Mesenchymal stem cell (in vitro differentiated cells and primary cell): Measurements from ENCODE around the gene RFK.

Source experiments
- DNase-seq: peaks from one replicate; pipeline ENCODE4 v3.0.0-alpha.2; 2013
- H2AFZ ChIP-seq: one replicate; pipeline ENCODE4 v1.6.1; 2013; ENCODE audit warnings: low read depth, mild to moderate bottlenecking, control low read depth, inconsistent platforms, low read length, moderate library complexity
- H2AK5ac ChIP-seq: 2 replicates; pipeline ENCODE4 v1.6.1; 2013; ENCODE audit warnings: low read length, moderate library complexity, mild to moderate bottlenecking, inconsistent platforms; ENCODE audit not compliant: severe bottlenecking
- H2BK120ac ChIP-seq: one replicate; pipeline ENCODE4 v1.6.1; 2013; ENCODE audit warnings: low read depth, mild to moderate bottlenecking, inconsistent platforms, low read length, moderate library complexity
- H2BK12ac ChIP-seq, 2 experiments: one replicate each; pipeline ENCODE4 v1.6.1; 2013; ENCODE audit warnings: inconsistent platforms in 2 of 2, low read length in 2 of 2, mild to moderate bottlenecking in 2 of 2, moderate library complexity in 2 of 2, control low read depth in 1 of 2
- H2BK15ac ChIP-seq: one replicate; pipeline ENCODE4 v1.6.1; 2013; ENCODE audit warnings: mild to moderate bottlenecking, low read depth, inconsistent platforms; ENCODE audit not compliant: poor library complexity, severe bottlenecking
- H2BK5ac ChIP-seq: 2 replicates; pipeline ENCODE4 v1.6.1; 2013; ENCODE audit warnings: low read depth, mild to moderate bottlenecking, low read length, control low read depth, inconsistent platforms; ENCODE audit not compliant: poor library complexity, severe bottlenecking
- H3K14ac ChIP-seq, 2 experiments: one replicate each; pipeline ENCODE4 v1.6.1; 2013; ENCODE audit warnings: inconsistent platforms in 2 of 2, low read length in 2 of 2, control low read depth in 1 of 2, mild to moderate bottlenecking in 1 of 2, moderate library complexity in 1 of 2
- H3K18ac ChIP-seq, 2 experiments: one replicate each; pipeline ENCODE4 v1.6.1; 2013; ENCODE audit warnings: inconsistent platforms in 2 of 2, low read length in 2 of 2, control low read depth in 1 of 2, low read depth in 1 of 2, mild to moderate bottlenecking in 1 of 2
- H3K23ac ChIP-seq, 2 experiments: one replicate each; pipeline ENCODE4 v1.6.1; 2013; ENCODE audit warnings: inconsistent platforms in 2 of 2, low read length in 2 of 2, mild to moderate bottlenecking in 2 of 2, moderate library complexity in 2 of 2, control low read depth in 1 of 2
- H3K27ac ChIP-seq: 2 replicates; pipeline ENCODE4 v1.5.1; 2013; ENCODE audit warnings: mild to moderate bottlenecking, moderate library complexity, low read length, control low read depth, inconsistent platforms; ENCODE audit not compliant: poor library complexity, severe bottlenecking
- H3K27me3 ChIP-seq, 2 experiments: 2 replicates each; pipeline versions ENCODE4 v1.6.1 to v1.7.0; 2013; ENCODE audit warnings: low read length in 2 of 2, mild to moderate bottlenecking in 2 of 2, moderate library complexity in 2 of 2, control low read depth in 1 of 2, inconsistent platforms in 1 of 2; ENCODE audit not compliant: control insufficient read depth in 1 of 2, insufficient read depth in 1 of 2
- H3K36me3 ChIP-seq, 2 experiments: 2 replicates each; pipeline versions ENCODE4 v1.6.1 to v1.7.0; 2013; ENCODE audit warnings: low read length in 2 of 2, control low read depth in 1 of 2, inconsistent platforms in 1 of 2, low read depth in 1 of 2, mild to moderate bottlenecking in 1 of 2; ENCODE audit not compliant: insufficient read depth in 2 of 2, control insufficient read depth in 1 of 2
- H3K4ac ChIP-seq, 2 experiments: one replicate each; pipeline ENCODE4 v1.6.1; 2013; ENCODE audit warnings: inconsistent platforms in 2 of 2, low read length in 2 of 2, mild to moderate bottlenecking in 2 of 2, moderate library complexity in 2 of 2, control low read depth in 1 of 2, low read depth in 1 of 2
- H3K4me1 ChIP-seq: 2 replicates; pipeline ENCODE4 v1.6.1; 2013; ENCODE audit warnings: low read depth, low read length, control low read depth; ENCODE audit not compliant: control insufficient read depth, insufficient read depth
- H3K4me2 ChIP-seq: 2 replicates; pipeline ENCODE4 v1.6.1; 2013; ENCODE audit warnings: low read length, mild to moderate bottlenecking, inconsistent platforms; ENCODE audit not compliant: poor library complexity, severe bottlenecking
- H3K4me3 ChIP-seq, 2 experiments: 2 replicates each; pipeline versions ENCODE4 v1.5.1 to v1.7.0; 2013; ENCODE audit warnings: low read length in 2 of 2, mild to moderate bottlenecking in 2 of 2, control low read depth in 1 of 2, low read depth in 1 of 2; ENCODE audit not compliant: insufficient read depth in 1 of 2
- H3K79me1 ChIP-seq: replicated peaks from 2 replicates; pipeline ENCODE4 v1.6.1; 2013; ENCODE audit warnings: mild to moderate bottlenecking, control low read depth, low read length, inconsistent platforms; ENCODE audit not compliant: poor library complexity, severe bottlenecking
- H3K9ac ChIP-seq: 2 replicates; pipeline ENCODE4 v1.7.0; 2013; ENCODE audit warnings: mild to moderate bottlenecking, low read length, moderate library complexity
- H3K9me3 ChIP-seq: 2 replicates; pipeline ENCODE4 v1.7.0; 2013; ENCODE audit warnings: mild to moderate bottlenecking, low read length; ENCODE audit not compliant: control insufficient read depth
- H4K8ac ChIP-seq: one replicate; pipeline ENCODE4 v1.6.1; 2013; ENCODE audit warnings: inconsistent platforms, mild to moderate bottlenecking, low read length, moderate library complexity
- H4K91ac ChIP-seq: one replicate; pipeline ENCODE4 v1.6.1; 2013; ENCODE audit warnings: mild to moderate bottlenecking, low read length, inconsistent platforms
- WGBS: methylation state at CpG from one replicate; pipeline ENCODE4 v1.1.7; 2013; ENCODE audit warnings: mixed read lengths; 5-methylcytosine and 5-hydroxymethylcytosine counted together

Gene RFK

DNA sequence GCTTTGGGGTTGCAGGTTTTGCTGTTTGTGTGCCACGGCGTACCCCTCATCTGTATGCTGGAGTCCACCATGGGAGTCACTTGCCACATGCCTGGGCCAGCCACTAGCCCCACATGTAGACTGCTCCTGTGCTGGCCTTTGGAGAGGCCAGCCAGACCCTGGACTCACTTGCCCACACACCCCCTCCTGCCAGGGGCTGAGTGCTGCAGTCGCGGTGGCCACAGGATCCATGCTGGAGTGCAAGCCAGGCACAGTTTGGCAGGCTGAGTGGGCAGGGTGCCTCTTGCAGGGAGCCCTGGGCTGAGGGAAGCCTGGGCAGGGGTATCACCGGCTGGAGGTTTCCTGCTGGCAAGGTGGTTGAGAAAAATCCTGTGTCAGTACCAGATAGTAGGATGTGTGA, 39.2 kb upstream of the RFK start:
- H2AK5ac ChIP-seq, result peak overlapping the region; percentile 42
- no peak for DNase-seq
- no peak overlapping the region for H3K4ac ChIP-seq
- no peak overlapping the region for H2BK120ac ChIP-seq
- H2AFZ ChIP-seq, result no peak overlapping the region
- no peak overlapping the region for H2BK15ac ChIP-seq
- no peak overlapping the region for H3K18ac ChIP-seq
- H3K9ac ChIP-seq, result no peak overlapping the region
- no peaks in the 10 kb centered on the region for H3K36me3 ChIP-seq
- no peaks in the 10 kb centered on the region for H3K9me3 ChIP-seq
- peak overlapping the region in 1 of 2 experiments; percentile 49 for H3K14ac ChIP-seq
- no peak overlapping the region for H4K8ac ChIP-seq
- H4K91ac ChIP-seq, result no peak overlapping the region
- H3K4me3 ChIP-seq, result no peak overlapping the region
- WGBS, result 93% methylated on average over 5 of the region's 5 CpGs
- peaks cover 12% of the 10 kb centered on the region for H3K4me1 ChIP-seq
- H3K4me2 ChIP-seq, result peak overlapping the region; percentile 13
- no peak overlapping the region for H3K23ac ChIP-seq
- no peak overlapping the region for H2BK12ac ChIP-seq
- no peaks in the 10 kb centered on the region for H3K79me1 ChIP-seq
- no peaks in the 10 kb centered on the region for H3K27me3 ChIP-seq
- peak overlapping the region; percentile 68 for H3K27ac ChIP-seq
- H2BK5ac ChIP-seq, result peak overlapping the region; percentile 58

DNA sequence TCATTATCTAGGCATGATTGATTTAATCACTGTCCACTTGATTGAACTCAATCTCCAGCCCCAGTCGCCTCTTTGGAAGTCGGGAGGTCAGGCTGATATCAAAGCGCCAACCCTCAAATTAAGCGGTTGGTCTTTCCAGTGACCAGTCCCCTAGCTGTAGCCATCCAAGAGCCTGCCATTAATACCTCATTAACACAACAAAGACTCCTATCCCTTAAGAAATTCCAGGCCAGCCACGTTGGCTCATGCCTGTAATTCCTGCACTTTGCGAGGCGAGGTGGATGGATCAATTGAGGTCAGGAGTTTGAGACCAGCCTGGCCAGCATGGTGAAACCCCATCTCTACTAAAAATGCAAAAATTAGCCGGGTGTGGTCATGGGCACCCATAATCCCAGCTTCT, 37.4 kb upstream of the RFK start:
- Histone ChIP-seq H3K4me2 (no peak overlapping the region), H3K14ac (no peak overlapping the region), H2BK120ac (no peak overlapping the region), H2BK15ac (no peak overlapping the region), H4K91ac (no peak overlapping the region), H3K9me3 (no peaks in the 10 kb centered on the region), H3K27me3 (no peaks in the 10 kb centered on the region), H2BK5ac (no peak overlapping the region), H3K27ac (no peak overlapping the region), H3K18ac (no peak overlapping the region), H2AFZ (no peak overlapping the region), H3K4me3 (no peak overlapping the region), H3K23ac (no peak overlapping the region), H3K4ac (no peak overlapping the region), H4K8ac (no peak overlapping the region), H2BK12ac (no peak overlapping the region), H3K79me1 (no peaks in the 10 kb centered on the region), H3K9ac (no peak overlapping the region), H3K36me3 (no peaks in the 10 kb centered on the region), H2AK5ac (no peak overlapping the region), H3K4me1 (peaks cover 12% of the 10 kb centered on the region)
- no peak for DNase-seq
- WGBS, result 84% methylated on average over 8 of the region's 8 CpGs

DNA sequence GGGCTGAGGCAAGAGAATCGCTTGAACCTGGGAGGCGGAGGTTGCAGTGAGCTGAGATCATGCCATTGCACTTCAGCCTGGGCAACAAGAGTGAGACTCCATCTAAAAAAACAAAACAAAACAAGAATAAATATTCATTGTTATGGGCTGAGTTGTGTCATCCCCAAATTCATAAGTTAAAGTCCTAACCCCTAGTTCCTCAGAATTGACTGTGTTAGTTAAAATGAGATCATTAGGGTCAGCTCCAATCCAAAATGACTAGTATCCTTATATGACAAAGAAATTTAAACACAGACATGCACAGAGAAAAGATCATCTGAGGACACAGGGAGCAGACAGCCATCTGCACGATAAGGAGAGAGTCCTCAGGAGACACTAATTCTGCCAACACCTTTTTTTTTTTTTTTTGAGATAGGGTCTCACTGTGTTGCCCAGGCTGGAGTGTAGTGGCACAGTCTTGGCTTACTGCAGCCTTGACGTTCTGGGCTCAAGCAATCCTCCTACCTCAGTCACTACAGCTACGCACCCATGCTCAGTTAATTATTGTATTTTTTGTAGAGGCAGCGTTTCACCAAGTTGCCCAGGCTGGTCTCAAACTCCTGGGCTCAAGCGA, 32.7 kb upstream of the RFK start:
- Histone ChIP-seq H3K36me3 (no peaks in the 10 kb centered on the region), H2BK120ac (no peak overlapping the region), H3K27ac (no peak overlapping the region), H3K4ac (no peak overlapping the region), H3K4me3 (no peak overlapping the region), H3K79me1 (no peaks in the 10 kb centered on the region), H2AFZ (no peak overlapping the region), H3K23ac (no peak overlapping the region), H3K4me1 (no peaks in the 10 kb centered on the region), H3K18ac (no peak overlapping the region), H3K9ac (no peak overlapping the region), H3K14ac (no peak overlapping the region), H2BK12ac (no peak overlapping the region), H3K4me2 (no peak overlapping the region), H3K9me3 (no peaks in the 10 kb centered on the region), H4K91ac (no peak overlapping the region), H2BK15ac (no peak overlapping the region), H2BK5ac (no peak overlapping the region), H3K27me3 (no peaks in the 10 kb centered on the region), H2AK5ac (no peak overlapping the region), H4K8ac (no peak overlapping the region)
- DNase-seq, result no peak
- WGBS, result 78% methylated on average over 4 of the region's 7 CpGs

DNA sequence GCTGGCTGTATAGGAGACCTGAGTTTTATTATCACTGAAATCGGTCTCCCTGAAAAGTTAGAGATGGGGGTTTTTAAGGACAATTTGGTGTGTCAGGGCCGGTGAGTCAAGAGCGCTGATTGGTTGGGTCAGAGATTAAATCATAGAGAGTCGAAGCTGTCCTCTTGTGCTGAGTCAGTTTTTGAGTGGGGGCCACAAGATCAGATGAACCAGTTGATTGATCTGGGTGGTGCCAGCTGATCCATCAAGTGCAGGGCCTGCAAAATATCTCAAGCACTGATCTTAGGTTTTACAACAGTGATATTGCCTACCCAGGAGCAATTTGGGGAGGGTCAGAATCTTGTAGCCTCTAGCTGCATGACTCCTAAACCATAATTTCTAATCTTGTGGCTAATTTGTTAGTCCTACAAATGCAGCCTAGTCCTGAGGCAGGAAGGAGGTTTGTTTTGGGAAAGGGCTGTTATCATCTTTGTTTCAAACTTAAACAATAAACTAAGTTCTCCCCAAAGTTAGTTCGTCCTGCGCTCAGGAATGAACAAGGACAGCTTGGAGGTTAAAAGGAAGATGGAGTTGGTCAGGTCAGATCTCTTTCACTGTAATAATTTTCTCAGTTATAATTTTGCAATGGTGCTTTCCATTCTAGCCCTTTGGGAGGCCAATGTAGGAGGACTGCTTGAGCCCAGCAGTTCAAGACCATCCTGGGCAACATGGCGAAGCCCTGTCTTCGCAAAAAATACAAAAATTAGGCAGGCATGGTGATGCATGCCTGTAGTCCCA, 31.6 kb upstream of the RFK start:
- Histone ChIP-seq H3K18ac (no peak overlapping the region), H3K9ac (no peak overlapping the region), H3K27me3 (no peaks in the 10 kb centered on the region), H2BK120ac (no peak overlapping the region), H2BK15ac (no peak overlapping the region), H2BK5ac (no peak overlapping the region), H2AK5ac (no peak overlapping the region), H2AFZ (no peak overlapping the region), H4K91ac (no peak overlapping the region), H3K79me1 (no peaks in the 10 kb centered on the region), H3K4me2 (no peak overlapping the region), H3K4me3 (no peak overlapping the region), H3K9me3 (no peaks in the 10 kb centered on the region), H3K4ac (no peak overlapping the region), H4K8ac (no peak overlapping the region), H3K36me3 (no peaks in the 10 kb centered on the region), H2BK12ac (no peak overlapping the region), H3K27ac (no peak overlapping the region), H3K14ac (no peak overlapping the region), H3K23ac (no peak overlapping the region), H3K4me1 (no peaks in the 10 kb centered on the region)
- DNase-seq, result no peak
- 92% methylated on average over 6 of the region's 8 CpGs for whole genome bisulfite sequencing
